Right lobe of liver (tissue), 4 donors: ENCODE data around the gene ZCCHC24.

Experiments used
- CTCF ChIP-seq, 4 donors: fragments of 200-600 bp in 3 of 4; fragments of 450-650 bp in 1 of 4; IDR thresholded peaks; one replicate each; pipeline versions ENCODE4 v1.5.1 to v1.8.0; 2016 to 2022; ENCODE audit warnings: antibody characterized with exemption in 4 of 4, mild to moderate bottlenecking in 2 of 4
- POLR2A ChIP-seq: fragments of 450-650 bp; IDR thresholded peaks from one replicate; pipeline ENCODE4 v1.6.1; 2017; ENCODE audit warnings: antibody characterized with exemption, mild to moderate bottlenecking
- donor health status: DM: no; HTN: no; CAD: no.
- donor health status: DM: no; HTN: no; CAD: no.
- donor health status: DM: no; HTN: yes; CAD: no.

DNA sequence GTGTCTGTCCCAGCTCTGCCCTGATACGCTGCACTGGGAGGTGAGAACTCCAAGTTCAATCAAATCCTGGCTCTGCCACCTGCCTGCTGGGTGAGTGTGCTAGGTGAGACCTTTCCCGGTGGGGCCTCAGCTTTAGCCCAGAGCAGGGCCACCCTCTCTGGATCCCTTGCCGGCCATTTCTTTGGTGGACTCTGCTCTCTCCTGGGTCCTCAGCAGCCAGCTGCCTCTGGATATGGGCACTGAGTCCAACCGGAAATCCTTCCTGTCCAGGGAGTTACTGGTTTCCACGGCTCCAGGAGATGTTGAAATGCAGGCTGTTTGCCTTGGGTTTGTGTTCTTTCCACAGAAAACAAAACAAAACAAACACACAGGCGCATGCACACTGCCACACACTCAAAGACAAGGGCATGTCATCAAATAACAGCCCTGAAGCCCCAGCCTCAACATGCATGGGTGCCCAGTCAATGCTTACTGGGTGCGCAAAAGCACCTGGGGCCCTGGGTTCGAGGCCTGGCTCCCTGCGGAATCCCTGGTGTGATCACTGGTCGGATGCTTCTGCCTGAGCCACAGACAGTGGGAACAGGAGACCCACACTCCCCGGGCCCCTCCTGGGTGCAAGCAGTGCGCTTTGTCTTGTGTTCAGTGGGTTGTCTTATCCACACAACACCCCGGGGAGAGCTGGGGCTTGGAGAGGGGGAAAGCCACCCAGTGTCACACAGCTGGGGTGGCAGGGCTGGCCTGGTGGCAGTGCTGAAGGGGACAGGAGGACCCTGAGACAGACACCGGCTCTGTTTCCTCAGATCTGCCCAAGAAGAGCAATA, 65.1 kb downstream of the ZCCHC24 start:
- peak; percentile 90 for TF ChIP-seq POLR2A
- TF ChIP-seq CTCF (IDR thresholded peaks at IDR 0.05), result no peak
